RWPE1 (cell line): ENCODE results near the gene ZBTB7C.

Source experiments
- CTCF ChIA-PET: fragments of 350-600 bp; sonication (Branson Sonifier 250); formaldehyde crosslinking; extraction: SDS; loops from one replicate; lab custom pipeline; 2021; lab: Yijun Ruan, JAX
- POLR2A ChIA-PET: fragments of 400-600 bp; formaldehyde crosslinking; extraction: SDS; loops from one replicate; lab custom pipeline; 2020; ENCODE audit warnings: antibody characterized with exemption; ENCODE audit not compliant: low non-redundant PET; lab: Yijun Ruan, JAX
- DNase-seq: peaks from one replicate; pipeline ENCODE4 v3.0.0; 2012; ENCODE audit warnings: low spot score
- H3K27ac ChIP-seq: fragments of 450-650 bp; 2 replicates; pipeline ENCODE4 v1.5.1; 2017
- TF ChIP-seq, protein P1 (sequence below): fragments of 450-650 bp; conservative IDR thresholded peaks from 2 replicates; pipeline ENCODE4 v1.5.1; 2017; ENCODE audit warnings: low read depth, mild to moderate bottlenecking

ZBTB7C gene

DNA sequence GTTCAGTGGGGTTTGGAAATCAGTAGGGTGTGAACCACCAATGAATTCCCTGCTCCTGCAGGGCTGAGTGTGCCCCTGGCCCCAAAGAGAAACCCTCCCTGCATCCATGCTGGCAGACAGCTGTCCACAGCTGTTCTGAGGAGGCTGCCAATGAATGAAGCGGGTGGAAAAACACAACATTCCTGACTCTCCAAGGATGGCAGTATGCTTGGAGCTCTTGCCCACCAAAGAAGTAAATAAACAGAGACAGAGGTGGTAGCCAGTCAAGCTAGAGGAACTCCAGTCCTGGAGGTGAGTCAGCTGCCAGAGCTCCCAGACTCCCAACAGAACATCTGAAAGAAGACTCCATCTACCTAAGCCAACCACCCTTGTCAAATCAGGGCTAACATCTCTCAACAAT, 6.2 kb downstream of the ZBTB7C start:
- TF ChIP-seq, protein P1, sequence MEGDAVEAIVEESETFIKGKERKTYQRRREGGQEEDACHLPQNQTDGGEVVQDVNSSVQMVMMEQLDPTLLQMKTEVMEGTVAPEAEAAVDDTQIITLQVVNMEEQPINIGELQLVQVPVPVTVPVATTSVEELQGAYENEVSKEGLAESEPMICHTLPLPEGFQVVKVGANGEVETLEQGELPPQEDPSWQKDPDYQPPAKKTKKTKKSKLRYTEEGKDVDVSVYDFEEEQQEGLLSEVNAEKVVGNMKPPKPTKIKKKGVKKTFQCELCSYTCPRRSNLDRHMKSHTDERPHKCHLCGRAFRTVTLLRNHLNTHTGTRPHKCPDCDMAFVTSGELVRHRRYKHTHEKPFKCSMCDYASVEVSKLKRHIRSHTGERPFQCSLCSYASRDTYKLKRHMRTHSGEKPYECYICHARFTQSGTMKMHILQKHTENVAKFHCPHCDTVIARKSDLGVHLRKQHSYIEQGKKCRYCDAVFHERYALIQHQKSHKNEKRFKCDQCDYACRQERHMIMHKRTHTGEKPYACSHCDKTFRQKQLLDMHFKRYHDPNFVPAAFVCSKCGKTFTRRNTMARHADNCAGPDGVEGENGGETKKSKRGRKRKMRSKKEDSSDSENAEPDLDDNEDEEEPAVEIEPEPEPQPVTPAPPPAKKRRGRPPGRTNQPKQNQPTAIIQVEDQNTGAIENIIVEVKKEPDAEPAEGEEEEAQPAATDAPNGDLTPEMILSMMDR, result no peak
- POLR2A ChIA-PET, result no interaction called here
- H3K27ac ChIP-seq, result no peak overlapping the region
- CTCF ChIA-PET, result no interaction called here
- no peak for DNase-seq

DNA sequence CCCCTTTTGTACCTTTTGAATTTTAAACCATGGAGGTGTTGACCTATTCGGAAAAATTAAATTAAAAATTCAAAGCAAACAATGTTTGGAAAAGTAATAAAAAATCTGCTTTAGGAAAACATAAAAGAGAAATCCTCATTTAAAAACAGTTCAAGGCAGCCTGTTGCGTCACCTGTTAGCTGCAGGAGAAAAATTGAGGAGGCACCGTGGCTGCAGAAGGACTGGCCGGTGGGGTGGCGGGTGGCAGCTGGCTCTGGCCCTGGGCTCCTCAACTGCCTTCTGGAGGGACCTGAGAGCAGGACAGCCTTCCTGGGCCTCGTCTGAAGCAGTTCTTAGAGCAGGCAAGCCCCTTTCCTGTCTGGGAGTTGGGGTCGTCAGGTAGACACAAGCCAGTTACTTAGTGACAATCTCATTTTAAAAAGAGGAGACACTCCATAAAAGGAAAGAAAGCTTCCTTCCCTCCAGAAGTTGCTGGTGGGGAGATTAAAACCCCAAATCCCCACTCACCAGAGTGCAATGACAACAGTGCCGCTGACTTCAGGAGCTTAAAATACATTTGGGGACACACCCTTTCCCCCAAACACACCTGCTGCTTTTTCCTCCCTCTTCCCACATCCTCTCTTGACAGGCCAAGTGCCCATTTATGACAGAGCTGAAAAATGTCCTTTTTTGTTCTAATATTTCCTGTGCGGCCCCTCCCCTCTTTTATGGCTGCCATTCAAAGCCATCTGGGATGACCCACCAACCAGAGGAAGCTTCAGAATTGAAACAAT, 9.7 kb downstream of the ZBTB7C start:
- no peak overlapping the region for H3K27ac ChIP-seq
- TF ChIP-seq, protein P1, result no peak
- ChIA-PET CTCF (no interaction called here), POLR2A (no interaction called here)
- no peak for DNase-seq

DNA sequence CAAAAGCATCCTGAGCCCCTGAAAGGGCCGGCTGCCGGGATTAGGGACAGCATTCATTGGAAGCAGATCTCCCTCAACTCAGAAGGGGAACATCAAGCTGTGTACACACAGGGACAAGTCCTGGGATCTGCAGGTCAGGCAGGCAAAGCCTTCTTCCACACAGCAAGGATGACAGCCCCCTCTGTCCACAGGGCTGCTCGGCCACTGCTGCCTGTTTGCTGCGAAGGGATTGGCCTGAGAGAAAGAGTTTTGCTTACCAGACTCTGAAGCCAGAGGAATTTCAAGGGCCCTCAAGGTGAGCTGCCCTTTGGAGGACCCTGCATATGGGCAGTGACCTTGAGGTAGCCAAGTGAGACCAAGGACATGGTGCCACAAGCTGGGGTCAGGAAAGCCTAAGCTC, 11.1 kb downstream of the ZBTB7C start:
- POLR2A ChIA-PET, result no interaction called here
- CTCF ChIA-PET, result no interaction called here
- no peak overlapping the region for H3K27ac ChIP-seq
- no peak for DNase-seq
- TF ChIP-seq, protein P1, result no peak

DNA sequence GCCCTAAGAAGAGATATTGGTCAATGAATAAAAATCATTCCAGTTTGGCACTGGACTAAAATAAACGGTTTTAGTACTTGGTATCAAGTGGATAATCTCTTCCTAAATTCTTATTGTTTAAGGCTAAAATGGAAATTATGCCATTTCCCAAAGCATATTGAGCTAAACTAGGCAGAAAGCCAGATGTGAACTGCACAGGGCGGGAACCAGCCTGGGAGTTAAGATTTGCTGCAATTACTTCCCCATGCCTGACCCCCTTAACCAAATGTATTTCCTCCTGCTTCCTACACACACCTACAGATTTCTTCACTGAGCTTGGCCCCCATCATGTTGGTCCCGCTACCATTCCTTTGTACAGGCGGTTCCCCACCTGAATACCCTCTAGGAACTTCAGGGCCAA, 12.2 kb downstream of the ZBTB7C start:
- no peak for DNase-seq
- TF ChIP-seq, protein P1, result no peak
- no peak overlapping the region for H3K27ac ChIP-seq
- ChIA-PET POLR2A (no interaction called here), CTCF (no interaction called here)

DNA sequence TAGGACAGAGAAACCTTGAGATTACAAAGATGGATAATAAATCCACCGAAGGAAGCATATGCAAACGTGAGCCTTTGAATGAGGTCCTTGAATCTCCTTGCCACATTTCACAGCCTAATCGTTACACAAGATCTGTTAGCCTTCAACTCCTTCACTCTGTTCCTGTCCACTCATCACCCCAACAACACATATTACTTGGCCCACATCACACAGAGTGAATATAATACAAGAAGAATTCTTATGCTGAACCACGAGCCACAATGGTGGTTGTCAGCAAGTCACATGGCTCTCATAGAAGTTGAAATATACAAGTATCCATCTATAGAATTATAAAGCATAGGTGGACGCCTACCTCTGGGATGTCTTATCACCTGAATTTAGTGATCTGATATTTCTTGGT, 12.6 kb downstream of the ZBTB7C start:
- no peak overlapping the region for H3K27ac ChIP-seq
- TF ChIP-seq, protein P1, result no peak
- ChIA-PET CTCF (no interaction called here), POLR2A (no interaction called here)
- DNase-seq, result no peak

DNA sequence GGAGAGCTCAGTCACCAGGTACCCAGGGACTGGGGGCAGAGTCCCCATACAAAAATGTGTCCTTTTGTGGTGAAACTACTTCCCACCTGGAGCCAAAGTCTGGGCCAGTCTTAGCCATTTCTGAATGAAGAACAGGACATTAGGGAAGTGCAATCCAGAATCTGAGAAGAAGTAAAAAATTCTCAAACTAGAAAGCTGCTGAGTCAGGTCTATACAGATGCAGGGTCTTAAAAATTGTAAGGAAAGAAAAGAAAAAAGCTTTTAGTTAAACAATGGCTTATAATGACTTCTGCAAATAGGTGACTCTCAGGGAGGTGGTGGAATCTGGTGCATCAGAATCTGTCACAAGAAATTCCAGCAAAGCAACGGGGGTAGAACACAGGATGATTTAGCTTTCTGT, 13.5 kb downstream of the ZBTB7C start:
- POLR2A ChIA-PET, result no interaction called here
- CTCF ChIA-PET, result no interaction called here
- H3K27ac ChIP-seq, result no peak overlapping the region
- no peak for DNase-seq
- TF ChIP-seq, protein P1, result no peak
